Mesodermal cell (in vitro differentiated cells): Measurements from ENCODE around the gene KCNH2.
A peak's percentile ranks its signal among the peaks of the same experiment; 100 is the strongest.
"Not testable (repeated sequence)": the region's sequence is repeated elsewhere in the genome, so short reads cannot be mapped to it uniquely, and the experiment has no call there.

Experiments
- H3K27ac ChIP-seq: 2 replicates; pipeline ENCODE4 v1.7.0; 2013; ENCODE audit warnings: mild to moderate bottlenecking, low read depth, low read length, moderate library complexity; ENCODE audit not compliant: severe bottlenecking
- H3K36me3 ChIP-seq: 2 replicates; pipeline ENCODE4 v1.7.1; 2013; ENCODE audit warnings: mild to moderate bottlenecking, low read length, moderate library complexity; ENCODE audit not compliant: control insufficient read depth, insufficient read depth
- H3K4me1 ChIP-seq: one replicate; pipeline ENCODE4 v1.7.1; 2013; ENCODE audit warnings: mild to moderate bottlenecking, low read length; ENCODE audit not compliant: insufficient read depth, control insufficient read depth, poor library complexity, severe bottlenecking
- H3K4me3 ChIP-seq: 2 replicates; pipeline ENCODE4 v1.7.0; 2013; ENCODE audit warnings: low read length, control low read depth, mild to moderate bottlenecking; ENCODE audit not compliant: insufficient read depth, poor library complexity, severe bottlenecking; ENCODE audit errors: extremely low read depth
- H3K9me3 ChIP-seq: 2 replicates; pipeline ENCODE4 v1.7.1; 2013; ENCODE audit warnings: mild to moderate bottlenecking, low read length, moderate library complexity; ENCODE audit not compliant: control insufficient read depth
- WGBS, 2 experiments: methylation state at CpG; one replicate each; pipeline ENCODE4 v1.1.5; 2013; ENCODE audit warnings: missing lambda C conversion rate in 2 of 2; ENCODE audit not compliant: insufficient coverage in 2 of 2; 5-methylcytosine and 5-hydroxymethylcytosine counted together

KCNH2 gene

DNA sequence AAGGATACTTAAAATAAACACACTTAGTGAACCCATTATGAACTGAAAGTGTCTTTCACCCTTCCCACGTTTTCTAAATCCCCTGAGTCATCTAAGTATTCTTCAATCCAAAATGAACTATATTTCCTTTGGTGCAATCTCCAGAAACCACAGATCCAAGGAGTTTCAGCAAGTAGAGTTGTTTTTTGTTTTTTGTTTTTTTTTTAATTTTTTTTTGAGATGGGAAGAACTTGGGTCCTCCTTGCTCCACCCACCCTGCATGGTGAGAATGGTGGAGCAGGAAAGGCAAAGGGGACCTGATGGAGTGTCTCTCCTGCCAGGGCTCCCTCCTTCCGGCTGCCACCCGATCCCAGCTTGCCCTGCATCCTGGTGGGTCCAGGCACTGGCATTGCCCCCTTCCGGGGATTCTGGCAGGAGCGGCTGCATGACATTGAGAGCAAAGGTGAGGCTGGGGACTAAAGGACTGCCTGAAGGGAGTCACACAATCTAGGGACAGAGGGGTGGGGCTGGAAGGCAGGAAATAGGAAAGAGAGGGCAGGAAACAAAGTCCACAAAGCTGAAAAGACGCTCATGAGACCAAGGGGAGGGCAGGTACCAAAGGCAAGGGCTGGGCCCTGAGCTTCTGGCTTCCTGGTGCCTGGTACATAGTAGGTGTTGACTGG is 34.0 kb upstream of the KCNH2 start:
- H3K4me1 ChIP-seq: peaks cover 45% of the 10 kb centered on the region
- H3K9me3 ChIP-seq: no peaks in the 10 kb centered on the region
- no peak overlapping the region for H3K27ac ChIP-seq
- H3K4me3 ChIP-seq: no peak overlapping the region
- WGBS, 2 experiments: 82 to 84% methylated on average over 3 to 5 of the region's 6 CpGs
- peaks cover 7% of the 10 kb centered on the region for H3K36me3 ChIP-seq

DNA sequence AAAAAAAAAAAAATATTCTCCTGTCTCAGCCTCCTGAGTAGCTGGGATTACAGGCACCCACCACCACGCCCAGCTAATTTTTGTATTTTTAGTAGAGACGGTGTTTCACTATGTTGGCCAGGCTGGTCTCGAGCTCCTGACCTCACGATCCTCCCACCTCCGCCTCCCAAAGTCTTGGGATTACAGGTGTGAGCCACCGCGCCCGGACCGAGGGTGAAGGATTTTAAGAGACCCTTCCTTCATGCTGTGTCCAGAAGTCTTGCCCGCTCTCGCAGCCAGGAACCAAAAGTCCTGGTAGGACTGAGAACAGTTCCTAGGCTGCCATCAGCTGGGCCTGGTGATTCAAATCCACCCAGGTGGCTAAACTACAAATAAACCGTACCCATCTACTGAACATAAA is 33.5 kb upstream of the KCNH2 start:
- not testable (repeated sequence) for H3K4me3 ChIP-seq, H3K9me3 ChIP-seq, H3K36me3 ChIP-seq, H3K27ac ChIP-seq
- WGBS, 2 experiments: 81 to 88% methylated on average over 7 to 10 of the region's 12 CpGs
- peaks cover 48% of the 10 kb centered on the region for H3K4me1 ChIP-seq

DNA sequence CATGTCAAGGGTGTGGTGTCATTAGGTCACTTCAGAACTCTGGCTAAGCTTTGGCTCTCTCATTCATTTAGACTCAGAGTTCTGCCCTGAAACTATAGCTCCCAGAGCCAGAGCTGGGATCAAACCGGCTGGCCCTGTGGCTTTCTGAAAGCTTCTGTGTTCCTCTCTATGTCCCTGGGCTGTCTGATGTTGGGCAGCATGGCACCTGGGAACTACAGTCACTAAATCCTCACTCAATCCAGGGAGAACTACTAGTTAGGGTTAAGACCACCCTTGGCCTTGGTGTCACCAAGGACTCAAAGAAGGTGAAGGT is 32.9 kb upstream of the KCNH2 start:
- H3K4me3 ChIP-seq: peak overlapping the region; percentile 30
- no peaks in the 10 kb centered on the region for H3K9me3 ChIP-seq
- H3K4me1 ChIP-seq: peaks cover 48% of the 10 kb centered on the region
- 45% methylated on average over 1 of the region's 1 CpG; no CpG with 5 or more reads in 1 of the 2 experiments for WGBS, 2 experiments
- peak overlapping the region; percentile 67 for H3K27ac ChIP-seq
- H3K36me3 ChIP-seq: peaks cover 7% of the 10 kb centered on the region

DNA sequence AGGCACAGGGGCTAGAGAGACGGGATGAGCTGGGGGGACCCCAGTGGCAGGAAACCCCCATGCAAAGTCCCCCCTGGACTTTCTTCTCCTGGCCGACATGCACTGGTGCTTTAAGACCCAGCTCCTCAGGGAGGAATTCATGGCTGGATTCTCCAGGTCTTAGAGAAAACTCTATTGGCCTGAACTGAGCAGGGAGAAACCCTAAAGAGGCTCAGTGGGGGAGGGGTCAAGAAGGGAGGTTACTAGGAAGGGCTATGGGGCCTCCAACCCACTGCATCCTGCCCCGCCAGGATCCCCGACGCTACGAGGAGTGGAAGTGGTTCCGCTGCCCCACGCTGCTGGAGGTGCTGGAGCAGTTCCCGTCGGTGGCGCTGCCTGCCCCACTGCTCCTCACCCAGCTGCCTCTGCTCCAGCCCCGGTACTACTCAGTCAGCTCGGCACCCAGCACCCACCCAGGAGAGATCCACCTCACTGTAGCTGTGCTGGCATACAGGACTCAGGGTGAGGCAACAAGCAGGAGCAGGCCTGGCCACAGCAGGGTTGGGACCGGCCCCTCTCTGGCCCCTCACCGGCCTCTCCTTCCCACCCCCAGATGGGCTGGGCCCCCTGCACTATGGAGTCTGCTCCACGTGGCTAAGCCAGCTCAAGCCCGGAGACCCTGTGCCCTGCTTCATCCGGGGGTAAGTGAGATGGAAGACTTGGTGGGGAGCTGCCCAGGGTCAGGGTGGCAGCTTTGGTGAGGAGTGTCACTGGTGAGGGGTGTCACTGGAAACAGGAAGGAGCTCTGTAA is 32.4 kb upstream of the KCNH2 start:
- Histone ChIP-seq H3K4me1 (peaks cover 48% of the 10 kb centered on the region), H3K36me3 (peaks cover 7% of the 10 kb centered on the region), H3K27ac (peak overlapping the region; percentile 67), H3K4me3 (peak overlapping the region; percentile 30), H3K9me3 (no peaks in the 10 kb centered on the region)
- WGBS, 2 experiments: 28 to 32% methylated on average over 13 to 16 of the region's 18 CpGs

DNA sequence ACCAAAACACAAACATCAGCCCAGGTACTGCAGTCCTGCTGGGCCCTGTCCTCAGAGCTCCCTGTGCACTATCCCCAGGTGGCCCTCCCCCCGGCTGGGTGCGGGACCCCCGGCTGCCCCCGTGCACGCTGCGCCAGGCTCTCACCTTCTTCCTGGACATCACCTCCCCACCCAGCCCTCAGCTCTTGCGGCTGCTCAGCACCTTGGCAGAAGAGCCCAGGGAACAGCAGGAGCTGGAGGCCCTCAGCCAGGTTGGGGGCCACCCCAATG is 31.9 kb upstream of the KCNH2 start:
- Histone ChIP-seq H3K4me3 (peak overlapping the region; percentile 30), H3K9me3 (no peaks in the 10 kb centered on the region), H3K4me1 (peaks cover 48% of the 10 kb centered on the region), H3K36me3 (peaks cover 6% of the 10 kb centered on the region), H3K27ac (peak overlapping the region; percentile 67)
- 33 to 80% methylated on average over 2 to 4 of the region's 7 CpGs for WGBS, 2 experiments

DNA sequence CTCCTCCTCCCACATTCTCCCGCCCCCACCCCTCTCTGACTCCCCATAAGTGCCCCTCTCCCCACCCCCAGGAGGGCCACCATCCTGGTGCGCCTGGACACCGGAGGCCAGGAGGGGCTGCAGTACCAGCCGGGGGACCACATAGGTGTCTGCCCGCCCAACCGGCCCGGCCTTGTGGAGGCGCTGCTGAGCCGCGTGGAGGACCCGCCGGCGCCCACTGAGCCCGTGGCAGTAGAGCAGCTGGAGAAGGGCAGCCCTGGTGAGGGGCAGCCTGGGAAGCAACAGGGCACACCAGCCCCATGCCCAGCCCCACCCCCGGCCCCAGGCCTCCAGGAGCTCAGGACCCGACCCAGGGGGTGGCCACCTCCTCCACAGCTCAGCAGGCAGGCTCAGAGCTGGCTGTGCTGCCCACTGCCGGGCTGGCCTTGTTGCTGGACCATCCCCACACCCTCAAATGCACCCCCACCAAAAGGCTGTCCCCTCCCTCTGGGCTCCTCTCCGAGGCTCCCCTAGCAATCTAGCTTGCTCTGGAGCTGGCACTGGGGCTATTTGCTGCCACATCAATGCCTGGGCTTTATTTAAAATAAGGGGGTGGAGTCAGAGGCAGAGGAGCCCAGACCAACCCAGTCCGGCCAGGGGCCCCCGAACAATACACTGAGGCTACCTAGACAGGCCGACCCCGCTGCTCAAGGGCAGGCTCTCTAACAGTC is 31.4 kb upstream of the KCNH2 start:
- H3K9me3 ChIP-seq: no peaks in the 10 kb centered on the region
- no peak overlapping the region for H3K4me3 ChIP-seq
- peaks cover 48% of the 10 kb centered on the region for H3K4me1 ChIP-seq
- H3K36me3 ChIP-seq: peaks cover 4% of the 10 kb centered on the region
- no peak overlapping the region for H3K27ac ChIP-seq
- 83 to 85% methylated on average over 17 to 18 of the region's 22 CpGs for WGBS, 2 experiments

DNA sequence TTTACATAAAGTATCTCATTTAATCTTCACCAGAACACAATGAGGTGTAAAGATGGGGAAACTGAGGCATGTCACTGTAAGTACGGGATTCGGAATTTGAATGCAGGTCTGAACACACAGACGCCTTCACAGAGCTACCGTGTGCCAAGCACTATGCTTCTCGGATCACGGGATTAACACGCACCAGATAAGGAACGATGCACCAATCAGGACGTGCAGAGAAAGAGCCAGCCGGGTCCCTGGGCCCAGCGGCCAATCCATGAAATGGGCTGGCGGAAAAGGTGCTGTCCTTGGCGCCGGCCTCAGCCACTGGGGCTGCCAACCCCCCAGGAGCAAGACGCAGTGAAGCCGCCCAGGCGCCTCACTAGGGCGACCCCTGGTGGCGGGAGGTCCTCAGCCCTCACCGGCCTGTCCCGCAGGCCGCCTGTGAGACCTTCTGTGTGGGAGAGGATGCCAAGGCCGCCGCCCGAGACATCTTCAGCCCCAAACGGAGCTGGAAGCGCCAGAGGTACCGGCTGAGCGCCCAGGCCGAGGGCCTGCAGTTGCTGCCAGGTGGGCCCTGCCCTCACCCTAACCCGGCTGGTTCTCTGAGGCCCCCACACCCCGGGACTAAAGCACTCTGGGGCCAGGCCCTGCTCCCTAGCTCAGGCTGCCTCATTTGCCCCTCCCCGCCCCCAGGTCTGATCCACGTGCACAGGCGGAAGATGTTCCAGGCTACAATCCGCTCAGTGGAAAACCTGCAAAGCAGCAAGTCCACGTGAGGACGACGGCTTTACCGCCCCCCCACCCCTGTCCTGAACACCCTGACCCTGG is 30.6 kb upstream of the KCNH2 start:
- H3K36me3 ChIP-seq: no peaks in the 10 kb centered on the region
- no peak overlapping the region for H3K4me3 ChIP-seq
- H3K4me1 ChIP-seq: peaks cover 48% of the 10 kb centered on the region
- peak overlapping the region; percentile 29 for H3K27ac ChIP-seq
- no peaks in the 10 kb centered on the region for H3K9me3 ChIP-seq
- WGBS, 2 experiments: 75 to 77% methylated on average over 36 to 40 of the region's 40 CpGs

DNA sequence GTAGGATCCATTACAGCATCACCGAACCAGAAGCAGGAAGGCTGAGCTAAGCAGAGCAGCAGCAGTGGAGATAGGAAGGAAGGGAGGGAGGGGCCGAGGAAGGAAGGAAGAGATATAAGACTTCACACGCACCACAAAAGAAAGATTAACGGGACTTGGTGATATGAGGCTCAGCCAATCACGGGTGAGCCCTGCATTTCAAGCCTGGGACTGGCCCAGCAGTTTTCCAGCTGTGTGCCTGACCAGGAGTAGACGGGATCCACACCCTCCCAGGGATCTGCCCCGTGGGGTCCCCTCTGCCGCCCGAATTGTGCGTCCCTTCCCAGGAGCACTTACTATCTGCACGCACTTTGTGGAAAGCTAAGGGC is 30.0 kb upstream of the KCNH2 start:
- WGBS, 2 experiments: 38 to 69% methylated on average over 3 to 8 of the region's 11 CpGs
- peaks cover 48% of the 10 kb centered on the region for H3K4me1 ChIP-seq
- H3K4me3 ChIP-seq: no peak overlapping the region
- H3K27ac ChIP-seq: peak overlapping the region; percentile 29
- no peaks in the 10 kb centered on the region for H3K9me3 ChIP-seq
- no peaks in the 10 kb centered on the region for H3K36me3 ChIP-seq

DNA sequence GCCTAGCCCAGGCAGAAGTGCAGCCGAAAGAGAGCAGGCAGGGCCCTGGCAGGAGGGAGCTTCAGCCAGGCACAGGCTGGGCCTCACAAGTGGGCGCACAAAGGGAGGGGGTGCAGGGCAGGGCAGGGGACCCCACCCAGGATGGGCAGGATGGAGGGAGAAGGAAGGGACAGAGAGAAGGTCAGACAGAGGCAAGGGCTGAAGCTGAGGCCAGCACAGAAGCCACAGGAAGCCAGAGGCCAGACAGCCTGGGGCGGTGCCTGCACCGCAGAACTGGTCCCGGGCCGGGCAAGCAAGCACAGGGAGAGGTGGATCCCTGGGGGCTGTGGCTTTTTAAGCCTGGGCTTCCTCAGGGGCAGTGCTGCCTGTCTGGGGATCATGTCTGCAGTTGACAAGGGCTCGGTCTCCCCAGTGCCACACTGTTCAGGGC is 29.4 kb upstream of the KCNH2 start:
- peak overlapping the region; percentile 2 for H3K27ac ChIP-seq
- no peak overlapping the region for H3K4me3 ChIP-seq
- H3K9me3 ChIP-seq: no peaks in the 10 kb centered on the region
- H3K36me3 ChIP-seq: no peaks in the 10 kb centered on the region
- 64 to 80% methylated on average over 5 to 7 of the region's 7 CpGs for WGBS, 2 experiments
- peaks cover 42% of the 10 kb centered on the region for H3K4me1 ChIP-seq

DNA sequence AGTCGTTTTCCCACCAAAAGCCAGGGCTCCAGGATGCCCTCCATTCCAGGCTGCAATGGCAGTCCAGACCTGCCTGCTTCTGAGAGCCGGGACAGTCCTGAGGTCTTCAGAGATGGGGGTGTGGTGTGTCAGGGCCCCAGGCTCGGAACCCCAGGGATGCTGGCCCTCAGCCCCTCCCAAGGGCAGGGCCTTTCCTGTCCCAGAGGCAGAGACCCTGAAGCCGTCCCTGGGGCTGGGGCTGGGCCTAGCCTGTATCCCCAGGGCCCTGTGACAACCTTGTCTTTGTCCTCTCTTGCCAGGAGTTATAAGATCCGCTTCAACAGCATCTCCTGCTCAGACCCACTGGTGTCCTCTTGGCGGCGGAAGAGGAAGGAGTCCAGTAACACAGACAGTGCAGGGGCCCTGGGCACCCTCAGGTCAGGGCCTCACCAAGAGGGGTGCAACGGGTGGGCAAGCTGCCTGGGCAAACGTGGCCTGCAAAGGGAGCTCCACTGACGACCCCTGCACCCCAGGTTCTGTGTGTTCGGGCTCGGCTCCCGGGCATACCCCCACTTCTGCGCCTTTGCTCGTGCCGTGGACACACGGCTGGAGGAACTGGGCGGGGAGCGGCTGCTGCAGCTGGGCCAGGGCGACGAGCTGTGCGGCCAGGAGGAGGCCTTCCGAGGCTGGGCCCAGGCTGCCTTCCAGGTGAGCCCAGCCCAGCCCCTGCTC is 28.6 kb upstream of the KCNH2 start:
- no peak overlapping the region for H3K4me3 ChIP-seq
- H3K27ac ChIP-seq: no peak overlapping the region
- H3K9me3 ChIP-seq: no peaks in the 10 kb centered on the region
- 93% methylated on average over 18 to 23 of the region's 23 CpGs for WGBS, 2 experiments
- H3K36me3 ChIP-seq: no peaks in the 10 kb centered on the region
- peaks cover 36% of the 10 kb centered on the region for H3K4me1 ChIP-seq
